ENCODE data around the gene IGFALS.
A peak's percentile ranks its signal among the peaks of the same experiment; 100 is the strongest.

IGFALS gene

DNA sequence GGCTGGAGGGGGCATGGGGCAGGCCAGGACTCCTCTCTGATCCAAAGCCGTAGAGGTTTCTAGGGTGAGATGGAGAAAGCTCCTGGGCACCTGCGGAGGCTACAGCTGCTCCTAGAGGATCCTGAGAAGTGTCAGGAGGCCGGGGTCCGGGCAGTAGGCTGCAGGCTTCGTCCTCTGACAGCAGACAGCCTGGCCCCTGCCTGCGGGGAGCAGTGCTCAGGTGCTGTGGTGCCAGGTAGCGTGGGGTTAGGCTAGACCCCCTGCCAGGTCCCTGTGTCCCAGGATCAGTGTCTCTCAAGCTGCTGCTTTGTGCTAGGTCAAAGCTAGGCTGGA lies 19.1 kb downstream of the IGFALS start:
- H3K4me3 Mint-ChIP-seq = peak overlapping the region; percentile 62 to 96 (median 72)
- H3K9me3 Mint-ChIP-seq = no peaks in the 10 kb centered on the region
- no peaks in the 10 kb centered on the region for H3K27me3 Mint-ChIP-seq (ENCODE audit: low read depth)
- H3K36me3 Mint-ChIP-seq (ENCODE audit: low read depth) = peaks cover 3% of the 10 kb centered on the region
- no peak overlapping the region for H3K27ac Mint-ChIP-seq
- H3K4me1 Mint-ChIP-seq = peaks cover 8% of the 10 kb centered on the region
- TF ChIP-seq, protein P1, sequence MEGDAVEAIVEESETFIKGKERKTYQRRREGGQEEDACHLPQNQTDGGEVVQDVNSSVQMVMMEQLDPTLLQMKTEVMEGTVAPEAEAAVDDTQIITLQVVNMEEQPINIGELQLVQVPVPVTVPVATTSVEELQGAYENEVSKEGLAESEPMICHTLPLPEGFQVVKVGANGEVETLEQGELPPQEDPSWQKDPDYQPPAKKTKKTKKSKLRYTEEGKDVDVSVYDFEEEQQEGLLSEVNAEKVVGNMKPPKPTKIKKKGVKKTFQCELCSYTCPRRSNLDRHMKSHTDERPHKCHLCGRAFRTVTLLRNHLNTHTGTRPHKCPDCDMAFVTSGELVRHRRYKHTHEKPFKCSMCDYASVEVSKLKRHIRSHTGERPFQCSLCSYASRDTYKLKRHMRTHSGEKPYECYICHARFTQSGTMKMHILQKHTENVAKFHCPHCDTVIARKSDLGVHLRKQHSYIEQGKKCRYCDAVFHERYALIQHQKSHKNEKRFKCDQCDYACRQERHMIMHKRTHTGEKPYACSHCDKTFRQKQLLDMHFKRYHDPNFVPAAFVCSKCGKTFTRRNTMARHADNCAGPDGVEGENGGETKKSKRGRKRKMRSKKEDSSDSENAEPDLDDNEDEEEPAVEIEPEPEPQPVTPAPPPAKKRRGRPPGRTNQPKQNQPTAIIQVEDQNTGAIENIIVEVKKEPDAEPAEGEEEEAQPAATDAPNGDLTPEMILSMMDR (IDR thresholded peaks at IDR 0.05; ENCODE audit: unreplicated experiment in 3 of 3) = no peak

DNA sequence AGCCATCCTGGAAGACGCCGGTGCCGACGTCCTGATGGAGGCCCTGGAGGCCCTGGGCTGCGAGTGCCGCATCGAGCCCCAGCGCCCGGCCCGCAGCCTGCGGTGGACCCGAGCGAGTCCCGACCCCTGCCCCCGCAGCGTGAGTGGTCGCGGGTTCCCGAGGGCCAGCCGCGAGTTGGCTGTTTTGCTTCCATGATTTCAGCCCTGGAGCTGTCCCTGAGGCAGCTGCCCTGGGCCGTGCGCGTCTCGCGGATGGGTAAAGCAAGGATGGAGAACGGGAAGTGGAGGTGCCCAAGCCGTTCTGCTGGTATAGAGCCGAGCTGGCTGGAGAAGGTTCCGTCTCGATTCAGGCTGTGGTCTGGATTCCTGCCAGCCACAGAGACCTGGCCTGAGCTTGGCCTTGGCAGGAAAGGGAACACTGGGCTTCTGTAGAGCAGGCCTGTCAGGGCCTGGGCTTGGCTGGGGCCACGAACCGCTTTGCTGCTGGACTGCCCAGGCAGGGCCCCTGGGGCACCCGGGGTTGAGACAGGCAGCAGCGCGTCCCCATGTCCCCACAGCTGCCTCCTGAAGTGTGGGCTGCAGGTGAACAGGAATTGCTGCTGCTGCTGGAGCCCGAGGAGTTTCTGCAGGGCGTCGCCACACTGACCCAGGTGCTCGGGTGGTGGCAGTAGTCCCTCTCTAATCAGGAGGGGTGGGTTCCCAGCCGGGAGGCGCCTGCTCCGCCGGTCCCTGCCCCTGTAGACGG lies 19.6 kb downstream of the IGFALS start:
- H3K4me1 Mint-ChIP-seq = peaks cover 8% of the 10 kb centered on the region

DNA sequence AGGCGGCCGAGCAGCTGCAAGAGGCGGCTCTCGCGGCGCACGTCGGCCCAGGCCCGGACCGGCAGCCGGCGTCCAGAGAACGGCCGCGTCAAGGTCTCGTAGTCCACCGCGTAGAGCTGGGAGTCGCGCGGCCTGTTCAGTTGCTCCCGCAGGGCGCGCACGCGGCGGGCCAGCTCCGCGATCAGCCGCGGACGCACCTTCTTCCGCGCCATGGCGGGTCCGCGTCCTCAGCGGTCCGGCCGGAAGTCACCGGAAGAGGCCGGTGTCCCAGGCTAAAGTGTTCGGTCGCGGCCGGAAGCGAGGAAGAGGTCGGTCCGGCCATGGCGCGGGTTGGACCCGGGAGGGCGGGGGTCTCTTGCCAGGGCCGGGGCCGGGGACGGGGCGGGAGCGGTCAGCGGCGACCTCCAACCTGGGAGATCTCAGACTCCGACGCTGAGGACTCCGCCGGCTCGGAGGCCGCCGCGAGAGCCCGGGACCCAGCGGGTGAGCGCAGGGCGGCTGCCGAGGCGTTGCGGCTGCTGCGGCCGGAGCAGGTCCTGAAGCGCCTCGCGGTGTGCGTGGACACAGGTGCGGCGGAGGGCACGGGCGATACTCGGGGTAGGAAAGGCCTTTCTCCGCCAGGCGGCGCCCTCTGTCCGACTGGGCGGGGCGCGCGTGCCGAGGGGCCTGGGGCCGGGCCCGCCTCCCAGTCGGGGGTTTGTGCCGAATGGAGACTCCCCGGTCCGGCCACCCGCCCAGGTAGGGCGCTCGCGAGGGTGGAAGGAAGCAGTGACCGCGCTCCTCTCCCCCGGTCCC lies 20.4 kb downstream of the IGFALS start, which contains the start of gene MRPS34:
Gene MRPS34, minus strand, starts transcription at position 227 of the 795 bp plus-strand sequence. Its CDS starts 15 bp downstream, at position 212.
- Mint-ChIP-seq H3K27ac (peak within 1 kb of the TSS; percentile 67 to 87 (median 86)), H3K36me3 (ENCODE audit: low read depth) (peaks cover 3% of the 10 kb centered on the region), H3K9me3 (no peaks in the 10 kb centered on the region), H3K27me3 (ENCODE audit: low read depth) (no peaks in the 10 kb centered on the region), H3K4me1 (peaks cover 8% of the 10 kb centered on the region), H3K4me3 (peak within 1 kb of the TSS; percentile 96 to 97 (median 97))
- TF ChIP-seq, protein P1 (IDR thresholded peaks at IDR 0.05; ENCODE audit: unreplicated experiment in 3 of 3) = peak; percentile 80 to 96 (median 89)

More for the DNA sequence above, 19.6 kb downstream of the IGFALS start:
- TF ChIP-seq, protein P1 (IDR thresholded peaks at IDR 0.05; ENCODE audit: unreplicated experiment in 3 of 3) = no peak
- Mint-ChIP-seq H3K4me3 (peak overlapping the region; percentile 85 to 97 (median 96)), H3K9me3 (no peaks in the 10 kb centered on the region), H3K27me3 (ENCODE audit: low read depth) (no peaks in the 10 kb centered on the region), H3K36me3 (ENCODE audit: low read depth) (peaks cover 3% of the 10 kb centered on the region), H3K27ac (peak overlapping the region in 1 of 3 experiments; percentile 57)

DNA sequence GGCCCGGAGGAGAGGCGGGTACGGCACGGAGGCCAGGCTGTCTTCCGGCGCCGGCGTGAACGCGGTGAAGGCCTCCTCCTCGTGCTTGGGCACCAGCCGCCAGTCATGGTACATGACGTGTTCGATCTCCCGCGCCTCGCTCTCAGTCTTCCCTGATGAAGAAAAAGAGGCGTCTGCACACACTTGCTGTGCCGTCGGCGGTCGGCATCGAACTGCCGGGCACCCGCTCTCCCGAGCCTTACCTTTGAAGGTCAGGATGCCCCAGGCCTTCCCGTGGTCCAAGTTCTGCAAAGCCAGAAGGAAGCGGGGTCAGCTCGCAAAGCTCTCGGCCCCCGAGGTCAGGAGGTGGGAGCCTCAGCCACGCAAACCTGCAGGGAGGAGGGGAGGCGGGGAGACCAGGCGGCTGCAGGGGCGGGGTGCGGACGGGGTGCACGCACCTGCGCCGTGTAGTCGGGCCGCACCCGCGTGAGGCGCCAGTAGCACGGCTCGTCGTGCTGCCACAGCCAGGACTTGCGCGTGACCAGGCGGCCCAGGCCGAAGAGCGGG lies 21.1 kb downstream of the IGFALS start, which contains the start of gene EME2:
Gene EME2, plus strand, starts transcription at position 449 of the 546 bp plus-strand sequence. CDS start 418 bp downstream, outside the sequence.
- H3K36me3 Mint-ChIP-seq (ENCODE audit: low read depth) = peaks cover 3% of the 10 kb centered on the region
- H3K9me3 Mint-ChIP-seq = no peaks in the 10 kb centered on the region
- H3K27ac Mint-ChIP-seq = peak within 1 kb of the TSS; percentile 67 to 87 (median 86)
- H3K27me3 Mint-ChIP-seq (ENCODE audit: low read depth) = no peaks in the 10 kb centered on the region
- H3K4me1 Mint-ChIP-seq = peaks cover 8% of the 10 kb centered on the region
- TF ChIP-seq, protein P1 (IDR thresholded peaks at IDR 0.05; ENCODE audit: unreplicated experiment in 3 of 3) = no peak
- peak within 1 kb of the TSS; percentile 96 to 97 (median 97) for H3K4me3 Mint-ChIP-seq

DNA sequence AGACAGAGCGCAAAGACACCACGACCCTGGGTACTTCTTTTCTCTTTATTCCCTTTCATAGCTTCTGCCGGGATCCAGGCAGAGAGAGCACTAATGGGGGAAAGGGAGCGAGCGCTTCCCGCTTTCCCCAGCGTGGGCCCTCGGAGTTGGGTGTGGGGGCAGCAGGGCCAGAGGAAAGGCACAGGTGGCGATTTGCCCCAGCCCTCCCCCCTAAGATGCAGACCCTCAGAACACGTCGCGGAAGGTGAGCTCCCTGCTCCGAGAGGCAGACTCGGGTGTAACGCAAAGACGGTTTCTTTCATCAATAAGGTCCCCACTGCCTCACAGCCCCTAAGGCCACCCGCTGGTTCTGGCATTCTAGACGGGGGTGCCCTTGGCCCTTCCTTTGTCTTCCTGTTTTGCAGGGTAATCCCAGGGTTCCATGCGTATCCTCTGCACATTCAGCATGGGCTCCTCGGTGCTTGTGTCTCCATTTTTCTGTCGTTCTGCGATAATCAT lies 21.6 kb downstream of the IGFALS start:
- peaks cover 8% of the 10 kb centered on the region for H3K4me1 Mint-ChIP-seq
- TF ChIP-seq, protein P1 (IDR thresholded peaks at IDR 0.05; ENCODE audit: unreplicated experiment in 3 of 3) = no peak

More for the DNA sequence above, 21.6 kb downstream of the IGFALS start:
- Mint-ChIP-seq H3K27ac (peak overlapping the region; percentile 67 to 86 (median 78)), H3K36me3 (ENCODE audit: low read depth) (peaks cover 3% of the 10 kb centered on the region), H3K4me3 (peak overlapping the region; percentile 96 to 97 (median 97)), H3K9me3 (no peaks in the 10 kb centered on the region), H3K27me3 (ENCODE audit: low read depth) (no peaks in the 10 kb centered on the region)
